Breast epithelium (tissue), 4 donors: ENCODE data around the gene TPX2. TPM values are rescaled to one million over a fixed set of nuclear protein-coding genes. Genes with fewer than 3 reads are reported as not detected.
A peak's percentile ranks its signal among the peaks of the same experiment; 100 is the strongest.
"Not testable (repeated sequence)": the region's sequence is repeated elsewhere in the genome, so short reads cannot be mapped to it uniquely, and the experiment has no call there.

Experiments
- DNase-seq, 2 donors: peaks; one replicate each; pipeline ENCODE4 v3.0.0-alpha.2; 2019; ENCODE audit warnings: low spot score in 2 of 2
- H3K27ac ChIP-seq, 2 donors: fragments of 200-600 bp; sonication (generic) in 1 of 2; one replicate each; pipeline ENCODE4 v1.5.1; 2016 to 2019; ENCODE audit warnings: mild to moderate bottlenecking in 1 of 2
- H3K27me3 ChIP-seq, 2 donors: fragments of 200-600 bp; sonication (generic) in 1 of 2; one replicate each; pipeline versions ENCODE4 v1.5.1 to v1.6.0; 2017 to 2019; ENCODE audit warnings: control low read depth in 1 of 2, mild to moderate bottlenecking in 1 of 2
- H3K36me3 ChIP-seq: fragments of 200-600 bp; one replicate; pipeline ENCODE4 v1.5.1; 2019
- H3K4me1 ChIP-seq, 2 donors: fragments of 200-600 bp; sonication (generic); one replicate each; pipeline ENCODE4 v1.5.1; 2016 to 2019; ENCODE audit warnings: control low read depth in 1 of 2
- H3K4me3 ChIP-seq, 3 donors: fragments of 200-600 bp; sonication (generic); 1 replicate in 2 of 3; 2 replicates in 1 of 3; pipeline ENCODE4 v1.5.1; 2016 to 2019; ENCODE audit warnings: mild to moderate bottlenecking in 3 of 3, moderate library complexity in 2 of 3
- H3K9me3 ChIP-seq, 2 donors: fragments of 200-600 bp; sonication (generic) in 1 of 2; one replicate each; pipeline ENCODE4 v1.5.1; 2016 to 2019; ENCODE audit warnings: control low read depth in 1 of 2
- CTCF ChIP-seq, 3 donors: fragments of 450-650 bp; IDR thresholded peaks; one replicate each; pipeline ENCODE4 v1.5.1; 2016 to 2017; ENCODE audit warnings: antibody characterized with exemption in 3 of 3, mild to moderate bottlenecking in 3 of 3, moderate library complexity in 3 of 3
- POLR2A ChIP-seq: fragments of 450-650 bp; IDR thresholded peaks from one replicate; pipeline ENCODE4 v1.6.1; 2016; ENCODE audit warnings: antibody characterized with exemption, mild to moderate bottlenecking, moderate library complexity
- POLR2AphosphoS5 ChIP-seq, 3 donors: sonication (generic); formaldehyde crosslinking; IDR thresholded peaks; one replicate each; pipeline ENCODE4 v1.6.1; 2017; ENCODE audit warnings: antibody characterized with exemption in 3 of 3
- intact Hi-C: fragments of 100-400 bp; cut with DNase I; formaldehyde crosslinking; loops from one replicate; pipeline ENCODE4 v1.15.1; 2023; ENCODE audit warnings: low total_unique reads
- total RNA-seq, 3 donors: library from RNA; depleted of rRNA; stranded (reverse); fragments of >200 nt; gene quantifications; one replicate each; pipeline ENCODE4 v1.1.0, GENCODE V29; 2016

Gene TPX2
- total RNA-seq, 3 donors from 2014 or later: 0.33 to 3.8 (median 0.73) TPM

DNA sequence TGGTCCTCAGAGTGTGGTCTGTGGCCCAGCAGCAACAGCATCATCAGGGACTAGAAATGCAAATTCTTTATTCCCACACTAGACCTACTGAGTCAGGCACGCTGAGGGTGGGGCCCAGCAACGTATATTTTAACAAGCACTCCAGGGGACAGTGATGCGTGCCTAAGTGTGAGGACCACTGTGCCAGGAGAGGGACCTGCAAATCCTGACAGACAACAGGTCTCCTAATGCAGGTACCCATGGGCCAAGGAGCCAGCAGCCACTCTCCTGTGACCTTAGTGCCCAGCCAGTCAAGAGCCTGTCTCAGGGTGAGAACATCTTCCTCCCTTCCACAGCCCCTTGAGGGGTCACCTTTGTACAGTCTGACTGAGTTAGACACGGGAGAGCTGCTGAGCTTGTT is 72.1 kb downstream of the TPX2 start:
- Histone ChIP-seq H3K36me3 (no peaks in the 10 kb centered on the region), H3K27ac (no peak overlapping the region), H3K27me3 (no peaks in the 10 kb centered on the region), H3K4me3 (no peak overlapping the region), H3K9me3 (no peaks in the 10 kb centered on the region), H3K4me1 (no peaks in the 10 kb centered on the region)
- intact Hi-C loops: no loop called here
- DNase-seq: no peak
- no peak for TF ChIP-seq CTCF (IDR thresholded peaks at IDR 0.05)
- no peak for TF ChIP-seq POLR2A
- no peak for TF ChIP-seq POLR2AphosphoS5 (IDR thresholded peaks at IDR 0.05)

- H3K4me1 ChIP-seq: no peaks in the 10 kb centered on the region
- H3K27ac ChIP-seq: no peak overlapping the region
Observed at GRCh38 chr20:31811796-31812728, 73.0 kb downstream of the TPX2 start.

GRCh38 chr20:31813611-31814010 is 74.5 kb downstream of the TPX2 start:
- no peaks in the 10 kb centered on the region for H3K9me3 ChIP-seq
- no peaks in the 10 kb centered on the region for H3K4me1 ChIP-seq
- no peak for DNase-seq
- no peaks in the 10 kb centered on the region for H3K27me3 ChIP-seq
- intact Hi-C loops: no loop called here
- no peaks in the 10 kb centered on the region for H3K36me3 ChIP-seq
- no peak overlapping the region for H3K27ac ChIP-seq
- TF ChIP-seq POLR2A (no peak), POLR2AphosphoS5 (IDR thresholded peaks at IDR 0.05) (no peak), CTCF (IDR thresholded peaks at IDR 0.05) (no peak)
- H3K4me3 ChIP-seq: no peak overlapping the region

More at GRCh38 chr20:31811796-31812728, 73.0 kb downstream of the TPX2 start:
- Histone ChIP-seq H3K4me3 (no peak overlapping the region), H3K27me3 (no peaks in the 10 kb centered on the region), H3K9me3 (no peaks in the 10 kb centered on the region), H3K36me3 (no peaks in the 10 kb centered on the region)
- TF ChIP-seq POLR2AphosphoS5 (IDR thresholded peaks at IDR 0.05) (no peak), POLR2A (no peak), CTCF (IDR thresholded peaks at IDR 0.05) (no peak)
- intact Hi-C loops: no loop called here
- no peak for DNase-seq

DNA sequence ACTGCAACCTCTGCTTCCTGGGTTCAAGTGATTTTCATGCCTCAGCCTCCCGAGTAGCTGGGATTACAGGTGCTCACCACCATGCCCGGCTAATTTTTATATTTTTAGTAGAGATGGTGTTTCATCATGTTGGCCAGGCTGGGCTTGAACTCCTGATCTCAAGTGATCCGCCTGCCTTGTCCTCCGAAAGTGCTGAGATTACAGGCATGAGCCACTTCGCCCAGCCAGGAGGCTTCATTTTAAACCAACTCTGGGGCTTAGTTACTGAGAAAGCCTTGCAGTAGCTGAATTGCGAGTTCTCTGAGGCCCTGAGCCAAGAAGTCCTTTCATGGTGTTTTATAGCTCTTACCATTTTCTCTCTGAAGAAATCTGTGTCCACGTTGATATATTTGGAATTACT is 75.1 kb downstream of the TPX2 start:
- H3K27ac ChIP-seq, H3K9me3 ChIP-seq, H3K4me3 ChIP-seq, H3K27me3 ChIP-seq, H3K4me1 ChIP-seq, DNase-seq, H3K36me3 ChIP-seq, intact Hi-C loops: not testable (repeated sequence)

DNA sequence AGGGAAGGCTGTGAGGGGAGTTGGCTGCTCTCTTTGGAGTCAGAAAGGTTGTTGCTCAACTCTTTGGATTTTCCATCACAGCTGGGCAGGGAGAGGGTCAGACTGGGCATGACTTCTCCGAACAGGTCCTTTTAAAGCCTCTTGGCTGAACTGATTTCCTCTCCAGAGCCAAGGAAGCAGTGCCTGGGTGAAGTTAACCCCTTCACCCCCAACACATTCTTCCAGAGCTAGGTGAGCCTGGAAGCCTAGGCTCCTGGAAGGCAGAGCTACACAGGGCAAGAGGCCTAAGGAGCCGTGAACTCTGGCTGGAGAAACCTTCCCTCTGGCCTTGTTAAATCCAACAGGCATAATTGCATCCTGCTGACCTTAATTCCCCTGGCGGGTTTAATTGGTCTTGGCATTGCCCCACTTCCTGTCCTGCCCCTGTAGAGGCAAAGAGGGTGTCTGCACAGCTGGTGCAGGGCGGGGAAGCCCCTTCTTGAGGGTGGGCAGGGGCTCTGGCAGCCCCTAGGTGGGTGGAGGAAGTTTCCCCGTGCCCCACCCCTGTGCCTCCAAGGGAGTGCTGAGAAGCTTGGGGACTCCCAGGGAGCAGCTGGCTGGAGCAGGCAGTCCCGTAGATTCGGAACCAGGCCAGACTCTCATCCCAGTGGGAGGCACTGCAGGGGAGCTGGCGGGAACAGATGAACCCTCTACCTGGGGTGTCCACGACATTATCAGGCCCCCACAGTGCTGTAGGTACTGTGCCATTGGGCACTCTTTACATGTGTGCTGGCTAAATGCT is 76.5 kb downstream of the TPX2 start:
- intact Hi-C loops: no loop called here
- Histone ChIP-seq H3K4me1 (no peaks in the 10 kb centered on the region), H3K27ac (peak overlapping the region in 1 of 2 donors; percentile 19), H3K27me3 (no peaks in the 10 kb centered on the region), H3K36me3 (no peaks in the 10 kb centered on the region), H3K9me3 (no peaks in the 10 kb centered on the region), H3K4me3 (no peak overlapping the region)
- TF ChIP-seq POLR2A: no peak
- TF ChIP-seq POLR2AphosphoS5 (IDR thresholded peaks at IDR 0.05): no peak
- TF ChIP-seq CTCF (IDR thresholded peaks at IDR 0.05): no peak
- no peak for DNase-seq
